GM19351 (cell line): ENCODE results near the gene ZBTB21.

Experiments
- ATAC-seq: cut with Tn5 transposase; IDR thresholded peaks from one replicate; pipeline ENCODE4 v1.9.1; 2021; ENCODE audit warnings: mild to moderate bottlenecking, moderate library complexity; ENCODE audit not compliant: unreplicated experiment

ZBTB21 gene

DNA sequence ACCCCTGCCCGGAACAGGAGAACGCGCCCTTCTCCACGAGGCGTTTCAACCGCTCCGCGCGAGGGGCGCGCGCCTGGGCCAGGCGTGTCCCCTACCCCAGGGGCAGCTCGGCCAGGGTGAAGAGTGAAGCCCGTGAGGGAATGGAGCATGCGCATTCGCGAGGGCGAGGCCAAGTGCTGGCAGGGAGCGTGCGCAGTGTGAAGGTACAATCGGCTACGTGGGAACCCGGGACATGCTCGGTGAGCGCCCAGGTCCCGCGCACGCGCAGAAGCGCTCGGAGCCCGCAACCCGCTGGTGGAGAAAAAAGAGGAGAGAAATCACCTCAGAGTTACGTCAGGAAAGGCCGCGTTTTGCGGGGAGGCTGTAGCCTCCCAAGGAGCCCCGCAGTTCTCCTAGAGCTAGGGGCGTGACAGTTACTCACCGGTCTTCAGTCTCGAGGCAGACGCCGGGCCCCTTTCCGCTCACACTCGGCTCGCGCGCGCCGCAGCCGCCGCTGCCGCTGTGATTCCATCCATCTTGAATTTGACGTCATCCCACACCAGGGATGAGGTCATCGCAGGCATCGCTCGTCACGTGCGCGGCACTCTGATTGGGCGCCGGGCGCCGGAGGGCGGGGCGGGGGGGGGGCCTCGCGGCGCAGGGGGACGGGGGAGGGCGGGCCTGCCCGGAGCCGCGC lies at the start of gene ZBTB21:
TSS of gene ZBTB21 (minus strand) at position 530 of the 676 bp plus-strand sequence. CDS start 16,265 bp downstream, outside the sequence.
- peak; percentile 68 for ATAC-seq

DNA sequence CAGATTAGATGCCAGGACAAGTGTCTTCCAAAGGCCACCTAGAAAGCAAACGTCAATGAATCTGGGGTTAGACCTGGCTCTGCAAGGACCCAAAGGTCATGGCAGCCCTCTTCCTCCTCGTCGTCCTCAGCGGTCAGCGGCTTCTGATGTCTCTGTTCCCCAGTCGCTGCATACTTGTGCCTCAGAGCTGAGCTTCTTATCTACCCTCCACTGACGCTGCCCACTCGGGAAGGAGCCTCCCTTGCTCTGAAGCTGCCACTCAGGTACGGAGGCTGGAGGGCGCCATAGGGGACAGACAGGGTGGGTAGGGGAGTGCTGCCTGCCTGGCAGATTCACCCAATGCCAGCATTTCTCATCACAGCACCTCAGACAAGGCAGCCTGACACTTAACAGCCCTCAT lies 49.6 kb upstream of the ZBTB21 start:
- ATAC-seq: no peak

DNA sequence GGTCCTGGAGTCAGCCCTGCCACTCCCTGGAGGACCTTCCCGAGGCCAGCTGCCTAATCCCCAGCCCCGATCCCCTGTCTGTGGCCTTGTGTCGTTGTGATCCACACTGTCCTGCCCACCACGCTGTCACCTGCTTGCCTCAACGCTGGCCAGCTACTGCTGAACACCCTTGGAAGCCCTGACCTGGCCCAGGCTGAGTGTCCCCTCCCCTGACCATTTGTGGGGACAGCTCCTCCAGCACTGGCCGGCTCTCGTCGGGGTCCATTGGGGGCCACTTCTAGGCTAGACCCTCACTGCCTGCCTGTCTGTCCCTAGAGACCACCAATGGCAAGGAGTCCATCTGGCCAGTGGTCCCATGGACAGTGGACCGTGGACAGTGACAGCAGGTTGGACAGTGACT lies 49.0 kb upstream of the ZBTB21 start:
- no peak for ATAC-seq

DNA sequence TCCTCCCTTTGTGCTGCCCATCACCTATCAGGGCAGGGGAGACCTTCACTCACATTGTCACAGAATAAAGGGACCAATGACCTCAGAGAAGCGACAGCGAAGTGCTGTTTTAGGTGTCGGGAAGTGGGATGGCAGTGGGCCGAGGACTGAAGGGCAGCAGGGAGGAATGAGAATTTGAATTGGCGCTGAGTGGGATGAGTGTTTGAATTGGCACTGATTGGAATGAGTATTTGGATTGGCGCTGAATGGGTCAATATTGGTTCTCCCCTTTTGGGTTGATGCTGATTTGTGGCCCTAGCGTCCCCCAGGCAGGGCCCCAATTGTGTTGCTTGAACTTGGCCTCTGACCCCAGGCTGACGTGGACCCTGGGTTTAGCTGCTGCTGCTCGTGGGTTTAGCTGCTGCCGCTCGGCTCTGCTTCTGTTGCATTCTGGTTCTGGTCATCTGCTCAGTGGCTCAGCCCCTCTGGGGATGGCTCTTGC lies 48.5 kb upstream of the ZBTB21 start:
- no peak for ATAC-seq

DNA sequence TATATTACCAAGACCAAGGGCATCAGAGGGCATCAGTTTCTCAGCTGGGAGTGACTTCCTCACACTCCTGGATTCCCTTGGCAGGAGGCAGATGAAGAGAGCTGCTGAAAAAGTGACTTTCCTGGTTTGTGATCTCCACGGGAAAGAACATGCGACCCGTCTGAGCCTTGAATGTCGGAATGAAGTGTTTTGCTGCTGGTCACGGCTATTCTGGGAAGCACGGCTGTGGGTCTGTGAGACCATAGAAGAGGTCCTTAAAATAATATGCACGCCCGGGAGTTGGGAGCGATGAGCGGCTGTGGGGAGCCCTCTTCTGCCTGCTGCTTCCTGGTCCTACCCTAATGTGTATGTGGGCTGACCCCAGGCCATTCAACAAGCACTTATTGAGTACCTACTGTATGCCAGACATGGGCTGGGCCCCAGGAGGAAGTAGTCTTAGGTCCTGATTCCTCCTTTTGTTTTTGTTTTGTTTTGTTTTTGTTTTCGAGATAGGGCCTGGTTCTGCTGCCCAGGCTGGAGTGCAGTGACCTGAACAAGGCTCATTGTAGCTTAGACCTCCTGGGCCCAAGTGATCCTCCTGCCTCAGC lies 47.8 kb upstream of the ZBTB21 start:
- ATAC-seq: no peak

DNA sequence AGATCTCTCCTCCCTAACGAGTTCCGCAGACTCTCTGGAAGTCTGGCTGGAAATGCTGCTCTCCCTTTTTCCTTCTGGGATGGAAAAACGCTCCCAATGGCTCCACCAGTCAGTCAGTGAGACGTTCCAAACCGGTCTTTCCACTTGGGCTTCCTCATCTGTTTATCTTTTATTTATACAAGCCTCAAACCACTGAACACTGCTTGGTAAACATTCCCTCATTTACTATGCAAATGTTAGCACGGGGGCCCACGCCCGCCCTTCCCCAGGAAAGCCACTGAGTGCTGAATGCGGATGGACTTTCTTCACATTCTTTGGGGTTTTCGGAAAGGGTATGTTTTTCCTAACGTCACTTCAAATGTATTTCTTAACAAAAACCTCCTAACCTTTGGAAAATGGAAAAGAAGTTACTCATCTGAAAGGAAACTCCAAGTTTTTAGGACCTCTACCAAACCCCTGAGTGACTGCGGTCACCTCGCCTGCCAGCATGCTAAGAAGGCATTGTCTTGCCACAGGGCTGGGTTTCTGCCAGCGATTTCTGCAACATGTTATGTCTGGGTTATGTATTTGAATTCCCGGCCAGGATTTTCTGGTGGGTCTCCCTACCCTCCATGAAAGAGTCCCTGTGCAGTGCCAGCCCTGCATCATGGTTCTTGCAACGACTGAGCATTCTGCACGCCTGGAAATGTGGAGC lies 47.0 kb upstream of the ZBTB21 start:
- ATAC-seq: no peak

DNA sequence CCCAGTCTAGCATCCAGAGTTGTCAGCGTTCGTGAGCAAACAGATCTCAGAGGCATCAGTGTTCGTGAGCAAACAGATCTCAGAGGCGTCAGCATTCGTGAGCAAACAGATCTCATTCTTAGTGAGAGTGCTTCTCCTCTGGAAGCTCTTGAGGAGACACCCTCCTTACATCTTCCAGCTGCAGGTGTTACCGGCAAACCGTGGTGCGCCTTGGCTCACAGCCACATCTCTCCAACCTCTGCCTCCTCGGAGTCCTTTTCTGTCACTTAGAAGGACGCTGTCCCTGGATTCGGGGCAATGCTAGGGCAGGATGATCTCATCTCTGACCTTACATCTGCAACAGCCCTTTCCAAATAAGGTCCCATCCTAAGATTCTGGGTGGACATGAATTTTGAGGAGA lies 46.3 kb upstream of the ZBTB21 start:
- ATAC-seq: no peak

DNA sequence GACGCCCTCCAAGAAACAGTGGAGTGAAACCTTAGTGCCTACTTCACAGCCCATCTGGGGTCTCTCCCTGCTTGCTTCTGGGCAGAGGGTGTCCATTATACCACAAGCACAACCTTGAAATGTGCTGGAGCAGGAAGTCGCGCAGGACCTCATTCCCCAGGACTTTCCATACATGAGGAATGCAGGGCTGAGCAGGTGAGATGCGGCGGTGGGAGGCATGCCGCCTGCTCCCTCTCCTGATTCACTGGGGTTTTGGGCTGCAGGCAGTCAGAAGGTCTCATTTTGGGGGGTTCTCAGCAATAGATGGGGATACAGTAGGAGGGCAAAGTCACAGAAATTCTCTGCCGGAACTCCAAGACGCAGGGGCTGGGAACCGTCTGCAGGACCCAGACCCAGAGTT lies 45.3 kb upstream of the ZBTB21 start:
- no peak for ATAC-seq

DNA sequence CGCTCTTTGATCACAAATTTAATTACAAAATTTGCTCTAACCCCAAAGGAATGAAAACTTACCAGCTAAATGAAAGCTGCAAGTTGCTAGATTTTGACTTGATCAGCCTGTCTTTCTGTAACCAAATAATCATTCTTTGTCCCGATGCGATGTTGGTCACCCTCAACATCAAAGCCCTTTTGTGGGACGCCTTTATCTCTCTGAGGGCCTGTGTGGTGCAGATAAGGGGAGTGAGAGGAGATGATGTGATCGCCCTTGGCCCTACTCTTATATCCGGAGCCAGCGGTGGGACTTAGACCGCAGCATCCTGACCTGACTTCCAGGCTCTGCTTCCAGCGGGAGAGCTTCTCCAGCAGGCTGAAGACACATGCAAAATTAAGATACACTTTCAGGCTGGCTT lies 41.6 kb upstream of the ZBTB21 start:
- ATAC-seq: no peak

DNA sequence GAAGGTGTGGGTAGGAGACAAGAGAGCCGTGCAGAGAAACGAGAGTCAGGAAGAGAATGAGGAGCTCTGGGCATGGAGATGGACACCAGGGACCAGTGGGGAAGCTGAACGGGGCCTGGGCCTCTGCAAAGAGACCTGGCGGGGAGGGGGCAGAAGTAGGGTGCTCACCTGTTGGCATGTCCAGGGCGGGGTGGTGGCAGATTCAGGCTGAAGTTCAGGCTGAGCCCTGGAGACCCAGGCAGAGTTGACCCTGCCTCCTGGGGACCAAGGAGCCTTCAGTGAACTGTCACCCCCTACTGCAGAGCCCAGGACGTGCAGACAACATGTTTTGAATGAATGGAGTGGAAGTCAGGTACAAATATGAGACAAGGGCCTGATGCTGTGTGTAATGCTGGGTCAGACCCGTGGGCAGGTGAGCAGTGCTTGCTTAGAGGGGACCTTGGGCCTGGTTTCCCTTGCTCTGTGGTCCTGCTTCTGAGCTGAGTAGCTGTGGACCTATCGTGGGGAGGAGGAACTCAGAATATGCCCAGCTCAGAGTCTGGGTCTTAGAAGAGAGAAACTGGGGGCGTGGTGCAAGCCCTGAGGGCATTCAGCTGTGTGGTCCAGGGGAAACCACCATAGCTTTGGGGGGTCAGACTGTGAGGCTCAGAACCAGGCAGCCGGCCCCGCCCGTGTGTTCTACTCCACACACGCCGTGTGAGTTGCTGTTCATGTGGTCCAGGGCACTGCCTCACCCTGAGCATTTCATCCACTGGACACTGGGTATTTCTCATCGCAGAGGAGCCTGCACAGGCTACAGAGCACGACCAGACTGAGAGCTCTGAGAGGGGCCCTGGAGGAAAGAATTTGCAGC lies 39.6 kb upstream of the ZBTB21 start:
- ATAC-seq: no peak

DNA sequence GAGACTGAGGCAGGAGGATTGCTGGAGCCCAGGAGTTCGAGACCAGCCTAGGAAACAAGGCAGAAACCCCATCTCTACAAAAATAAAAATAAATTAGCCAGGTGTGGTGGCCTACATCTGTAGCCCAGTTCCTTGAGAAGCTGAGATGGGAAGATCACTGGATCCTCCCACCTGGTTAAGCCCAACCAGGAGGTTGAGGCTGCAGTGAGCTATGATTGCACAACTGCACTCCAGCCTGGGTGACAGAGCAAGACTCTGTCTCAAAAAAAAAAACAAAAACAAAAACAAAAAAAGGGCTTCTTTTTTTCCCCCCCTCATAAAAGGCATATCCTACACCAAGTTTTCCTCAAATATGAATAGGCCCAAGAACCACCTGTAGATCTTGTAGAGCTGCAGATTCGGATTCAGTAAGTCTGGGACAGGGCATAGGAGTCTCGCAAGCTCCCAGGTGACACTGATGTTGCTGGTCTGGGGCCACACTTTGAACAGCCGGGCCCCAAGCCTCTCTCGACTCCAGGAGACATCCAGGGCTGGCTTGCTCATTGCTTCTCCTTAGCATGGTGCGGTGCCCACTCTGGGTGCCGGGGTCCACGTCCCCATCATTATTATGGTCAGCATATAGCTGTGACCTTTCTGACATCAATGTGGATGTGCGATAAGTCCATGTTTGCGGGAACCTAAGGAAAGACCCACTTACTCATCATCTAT lies 38.9 kb upstream of the ZBTB21 start:
- no peak for ATAC-seq

DNA sequence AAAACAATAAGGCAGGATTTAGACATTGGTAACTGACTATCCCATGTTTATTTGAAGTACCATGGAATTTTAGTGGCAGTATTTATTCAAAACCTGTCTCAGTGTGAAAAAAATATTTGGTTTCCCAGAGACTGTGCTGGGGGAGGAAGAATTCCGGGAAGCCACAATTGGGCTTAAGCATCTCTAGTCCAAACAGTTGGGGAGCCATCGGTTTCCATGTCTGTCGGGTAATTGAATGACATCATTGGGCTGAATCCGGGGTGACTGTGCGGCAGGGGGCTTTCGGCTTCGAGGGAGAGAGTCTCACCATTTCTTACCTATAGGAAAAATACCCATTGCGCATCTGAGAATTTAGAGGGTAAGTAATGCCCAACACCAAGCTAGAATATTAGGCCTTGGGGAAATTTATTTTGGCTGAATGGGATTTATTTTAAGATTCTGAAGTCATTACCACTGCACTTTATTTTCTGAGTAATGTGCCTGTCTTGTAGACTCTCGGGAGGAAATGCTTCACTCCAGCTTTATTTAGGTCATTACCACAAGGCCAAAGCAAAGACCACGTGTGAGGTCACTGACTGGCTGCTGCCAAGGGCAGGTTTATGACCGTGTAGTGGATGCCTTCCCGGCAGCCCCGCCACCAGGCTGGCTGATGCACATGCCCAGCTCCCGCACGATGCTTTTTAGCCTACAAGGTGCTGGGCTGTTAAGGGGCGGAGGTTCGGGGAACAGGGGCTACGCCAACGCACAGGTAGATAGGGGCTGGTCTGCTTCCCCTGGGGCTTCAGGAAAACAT lies 37.9 kb upstream of the ZBTB21 start:
- ATAC-seq: no peak

DNA sequence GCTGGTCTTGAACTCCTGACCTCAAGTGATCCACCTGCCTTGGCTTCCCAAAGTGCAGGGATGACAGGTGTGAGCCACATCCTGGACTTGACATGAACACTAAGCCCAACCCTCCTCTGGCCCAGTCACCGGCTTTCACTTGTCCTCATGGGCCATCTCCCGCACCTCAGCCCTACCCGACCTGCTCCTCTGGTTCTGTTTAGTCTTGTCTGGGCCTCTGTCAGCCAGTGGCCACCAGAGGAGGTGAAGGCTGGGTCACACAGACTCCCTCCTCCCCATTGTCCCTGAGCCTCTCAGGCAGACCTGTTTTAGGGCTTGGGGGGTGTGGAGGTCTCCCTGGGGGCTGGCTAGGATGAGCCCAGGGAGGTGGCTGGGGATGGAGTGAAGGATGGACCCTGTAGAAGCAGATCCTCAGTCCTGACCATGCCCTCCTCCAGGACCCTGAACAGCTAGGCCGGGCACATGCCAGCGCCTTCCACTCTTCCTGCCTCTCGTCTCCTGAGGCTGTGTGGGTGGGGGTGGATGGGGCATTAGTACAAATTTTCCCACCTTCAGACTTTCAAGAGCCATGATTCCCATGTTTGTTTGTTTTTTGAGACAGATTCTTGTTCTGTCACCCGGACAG lies 34.8 kb upstream of the ZBTB21 start:
- no peak for ATAC-seq

DNA sequence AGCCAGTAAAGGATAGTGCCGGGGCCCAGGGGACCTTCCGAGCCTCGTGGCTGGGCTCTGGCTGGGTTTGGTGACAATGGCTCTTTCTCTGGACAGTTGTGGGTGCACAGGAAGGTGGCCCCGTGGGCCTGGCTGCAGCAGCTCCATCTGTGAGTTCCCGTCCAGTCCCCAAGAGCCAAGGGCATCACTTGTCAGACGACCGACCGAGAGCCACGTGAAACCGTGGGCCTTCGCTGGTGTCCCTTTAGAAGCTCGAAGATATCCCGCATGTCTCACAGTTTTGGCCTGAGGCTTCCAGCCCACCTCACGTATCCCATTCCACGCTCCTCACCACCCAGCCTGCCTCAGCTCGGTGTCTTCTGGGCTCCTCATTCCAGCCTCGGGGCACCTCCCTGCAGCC lies 33.8 kb upstream of the ZBTB21 start:
- no peak for ATAC-seq

DNA sequence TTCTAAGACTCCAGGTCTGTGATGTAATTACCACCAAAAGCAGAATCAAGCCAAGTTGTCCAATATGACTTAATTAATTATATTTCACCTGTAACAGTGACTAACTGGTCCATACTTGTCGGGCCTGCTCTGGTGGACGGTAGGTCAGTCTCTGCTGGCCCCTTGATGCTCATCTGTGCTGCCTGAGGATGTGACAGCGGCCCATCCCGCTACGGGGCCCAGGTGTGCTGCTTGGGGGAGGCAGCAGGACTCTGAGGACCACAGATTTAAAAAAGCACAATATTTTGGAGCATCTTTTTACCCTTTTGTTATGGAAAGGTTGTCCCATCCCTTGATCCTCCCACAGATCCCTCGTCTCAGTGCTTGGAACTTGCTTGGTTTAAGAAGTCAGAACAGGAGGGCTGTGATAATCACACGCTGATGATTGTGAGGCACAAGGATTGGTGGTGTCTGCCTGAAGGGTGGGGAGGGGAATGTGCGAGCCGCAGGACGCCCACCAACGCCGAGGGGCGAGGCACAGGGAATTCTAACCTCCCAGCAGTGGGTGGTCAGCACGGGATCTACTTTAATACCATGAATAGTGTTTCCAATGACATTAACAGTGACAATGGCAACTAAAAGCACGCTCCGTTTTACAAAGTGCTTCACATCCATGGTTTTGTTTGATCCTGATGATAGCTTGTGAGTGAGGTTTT lies 33.2 kb upstream of the ZBTB21 start:
- no peak for ATAC-seq

DNA sequence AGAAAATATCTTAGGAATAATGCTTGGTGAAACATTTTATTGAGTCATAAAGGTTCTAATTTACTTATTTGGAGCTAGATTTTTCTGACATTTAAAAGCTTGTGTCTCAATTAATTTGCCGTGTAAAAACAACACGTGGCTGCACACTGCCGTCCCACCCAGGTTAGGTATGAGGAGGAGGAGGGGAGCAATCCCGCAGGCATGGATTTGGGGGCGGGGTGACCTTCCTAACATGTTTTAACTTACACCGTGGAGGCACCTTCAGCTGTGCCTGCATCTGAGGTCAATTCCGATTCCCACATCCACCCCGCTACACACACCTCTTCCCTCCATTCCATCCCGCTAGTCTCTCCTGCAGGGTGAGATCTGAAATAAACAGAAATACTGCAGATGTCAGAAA lies 32.5 kb upstream of the ZBTB21 start:
- ATAC-seq: no peak

DNA sequence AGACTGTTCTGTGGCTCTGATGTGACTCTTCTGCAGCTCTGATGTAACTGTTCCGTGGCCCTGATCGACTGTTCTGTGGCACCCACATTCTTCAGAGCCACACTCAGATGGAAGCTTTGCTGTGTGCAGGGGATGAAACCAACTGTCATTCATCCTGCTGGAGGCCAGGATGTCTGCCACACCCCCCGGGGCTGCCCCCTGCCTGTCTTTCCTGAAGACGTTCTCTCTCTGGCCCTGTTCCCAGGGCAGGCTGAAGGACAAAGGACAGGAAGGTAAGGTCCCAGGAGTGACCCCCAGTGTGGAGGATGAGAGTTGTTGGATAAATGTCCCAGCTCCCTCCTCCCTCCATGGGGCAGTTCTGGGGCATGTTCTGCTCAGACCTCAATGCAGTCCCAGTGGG lies 31.6 kb upstream of the ZBTB21 start:
- ATAC-seq: no peak

DNA sequence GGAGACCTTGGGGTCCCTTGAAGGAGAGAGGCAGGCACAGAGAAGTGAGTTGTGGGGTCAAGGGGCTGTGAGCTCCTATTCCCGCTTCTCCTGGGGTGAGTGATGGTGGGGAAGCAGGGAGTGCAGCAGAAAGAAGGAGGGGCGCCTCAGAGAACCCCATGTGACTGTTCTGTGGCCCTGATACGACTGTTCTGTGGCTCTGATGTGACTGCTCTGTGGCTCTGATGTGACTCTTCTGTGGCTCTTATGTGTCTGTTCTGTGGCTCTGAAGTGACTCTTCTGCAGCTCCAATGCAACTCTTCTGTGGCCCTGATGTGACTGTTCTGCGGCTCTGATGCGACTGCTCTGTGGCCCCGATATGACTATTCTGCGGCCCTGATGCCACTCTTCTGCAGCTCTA lies 31.1 kb upstream of the ZBTB21 start:
- ATAC-seq: no peak
